Body of pancreas (tissue), 4 donors: ENCODE results near the gene ACAP3.

Experiments
- CTCF ChIP-seq, 7 experiments: fragments of 450-650 bp in 4 of 7; fragments of 200-600 bp in 3 of 7; sonication (generic) in 3 of 7; IDR thresholded peaks; one replicate each; pipeline ENCODE4 v1.5.1; 2016 to 2019; ENCODE audit warnings: antibody characterized with exemption in 7 of 7
- POLR2A ChIP-seq, 3 donors: fragments of 450-650 bp; IDR thresholded peaks; one replicate each; pipeline ENCODE4 v1.6.1; 2016; ENCODE audit warnings: antibody characterized with exemption in 3 of 3, mild to moderate bottlenecking in 2 of 3

DNA sequence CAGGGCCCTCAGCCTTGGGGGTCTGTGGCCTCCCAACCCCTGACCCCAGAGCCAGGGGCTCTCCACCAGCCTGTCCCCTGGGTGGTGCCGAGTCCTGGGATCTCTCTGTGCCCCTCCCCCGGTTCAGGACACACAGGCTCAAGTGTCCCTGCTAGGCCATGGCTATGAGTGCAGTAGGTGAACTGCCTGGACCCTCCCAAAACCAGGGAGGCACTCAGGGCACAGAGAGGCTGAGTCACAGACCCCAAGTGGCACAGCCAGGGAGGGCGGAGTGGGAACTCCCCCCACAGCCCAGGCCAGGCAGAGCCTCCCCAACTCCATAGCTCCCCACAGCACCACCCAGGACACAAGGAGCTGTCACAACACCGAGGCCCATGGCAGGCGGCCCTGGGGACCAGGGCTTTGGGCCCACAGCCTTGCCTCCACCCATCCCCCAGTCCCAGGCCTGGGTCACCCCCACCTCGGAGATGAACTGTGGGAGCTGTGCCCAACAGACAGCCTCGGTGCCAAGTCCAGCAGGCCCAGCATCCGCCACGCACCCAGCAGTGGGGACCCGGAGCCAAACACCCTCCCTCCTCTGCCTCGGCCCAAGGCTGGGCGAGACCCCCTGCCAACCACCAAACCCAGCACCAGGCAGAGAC, 38.2 kb upstream of the ACAP3 start:
- no peak for TF ChIP-seq CTCF (IDR thresholded peaks at IDR 0.05)
- no peak for TF ChIP-seq POLR2A (IDR thresholded peaks at IDR 0.05)
